Nephron (organoid): ENCODE data around the gene PRKAG2.

ENCODE experiments used
- H3K27ac Mint-ChIP-seq, 3 experiments: 2 replicates each; pipeline ENCODE4 v1.8.0; 2020; ENCODE audit warnings: mixed read lengths in 3 of 3, mild to moderate bottlenecking in 2 of 3, moderate library complexity in 1 of 3
- H3K27me3 Mint-ChIP-seq: 2 replicates; pipeline ENCODE4 v1.8.0; 2021; ENCODE audit warnings: low read depth, mild to moderate bottlenecking, moderate library complexity, mixed read lengths
- H3K36me3 Mint-ChIP-seq: 2 replicates; pipeline ENCODE4 v1.8.0; 2020; ENCODE audit warnings: low read depth, mixed read lengths
- H3K4me1 Mint-ChIP-seq: 2 replicates; pipeline ENCODE4 v1.8.0; 2020; ENCODE audit warnings: mixed read lengths
- H3K4me3 Mint-ChIP-seq, 3 experiments: 2 replicates each; pipeline ENCODE4 v1.8.0; 2020; ENCODE audit warnings: mild to moderate bottlenecking in 3 of 3, mixed read lengths in 3 of 3, moderate library complexity in 2 of 3
- H3K9me3 Mint-ChIP-seq: 2 replicates; pipeline ENCODE4 v1.8.0; 2020; ENCODE audit warnings: mixed read lengths
- TF ChIP-seq, protein P1 (sequence below), 3 experiments: fragments of 200-600 bp; sonication (generic); IDR thresholded peaks; one replicate each; pipeline ENCODE4 v1.5.0; 2021; ENCODE audit warnings: antibody characterized with exemption in 3 of 3; ENCODE audit not compliant: unreplicated experiment in 3 of 3

Gene PRKAG2

DNA sequence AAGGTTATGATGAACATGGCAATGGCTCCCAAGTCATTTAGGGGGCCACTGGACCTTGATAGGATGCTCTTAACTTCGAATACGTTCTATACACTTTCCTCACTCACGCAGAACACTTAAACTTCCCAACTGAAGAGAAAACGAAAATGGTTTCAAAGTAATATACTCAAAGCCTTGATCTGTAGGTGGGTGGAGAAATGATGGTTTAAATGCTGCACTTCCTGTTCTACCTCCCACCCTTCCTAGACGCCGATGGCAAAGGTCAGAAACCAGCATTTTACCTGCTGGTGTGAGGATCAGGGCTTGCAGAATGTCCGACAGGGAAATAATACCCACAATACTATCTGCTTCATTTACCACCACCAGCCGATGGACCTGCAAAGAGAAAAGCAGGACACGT is 316.7 kb downstream of the PRKAG2 start:
- Mint-ChIP-seq H3K9me3 (no peaks in the 10 kb centered on the region), H3K4me1 (peaks cover 2% of the 10 kb centered on the region), H3K27ac (no peak overlapping the region), H3K27me3 (no peaks in the 10 kb centered on the region), H3K4me3 (no peak overlapping the region), H3K36me3 (peaks cover 17% of the 10 kb centered on the region)
- TF ChIP-seq, protein P1, sequence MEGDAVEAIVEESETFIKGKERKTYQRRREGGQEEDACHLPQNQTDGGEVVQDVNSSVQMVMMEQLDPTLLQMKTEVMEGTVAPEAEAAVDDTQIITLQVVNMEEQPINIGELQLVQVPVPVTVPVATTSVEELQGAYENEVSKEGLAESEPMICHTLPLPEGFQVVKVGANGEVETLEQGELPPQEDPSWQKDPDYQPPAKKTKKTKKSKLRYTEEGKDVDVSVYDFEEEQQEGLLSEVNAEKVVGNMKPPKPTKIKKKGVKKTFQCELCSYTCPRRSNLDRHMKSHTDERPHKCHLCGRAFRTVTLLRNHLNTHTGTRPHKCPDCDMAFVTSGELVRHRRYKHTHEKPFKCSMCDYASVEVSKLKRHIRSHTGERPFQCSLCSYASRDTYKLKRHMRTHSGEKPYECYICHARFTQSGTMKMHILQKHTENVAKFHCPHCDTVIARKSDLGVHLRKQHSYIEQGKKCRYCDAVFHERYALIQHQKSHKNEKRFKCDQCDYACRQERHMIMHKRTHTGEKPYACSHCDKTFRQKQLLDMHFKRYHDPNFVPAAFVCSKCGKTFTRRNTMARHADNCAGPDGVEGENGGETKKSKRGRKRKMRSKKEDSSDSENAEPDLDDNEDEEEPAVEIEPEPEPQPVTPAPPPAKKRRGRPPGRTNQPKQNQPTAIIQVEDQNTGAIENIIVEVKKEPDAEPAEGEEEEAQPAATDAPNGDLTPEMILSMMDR (IDR thresholded peaks at IDR 0.05; ENCODE audit: unreplicated experiment in 3 of 3) = no peak

- Mint-ChIP-seq H3K36me3 (peaks cover 17% of the 10 kb centered on the region), H3K4me1 (peaks cover 4% of the 10 kb centered on the region), H3K27me3 (no peaks in the 10 kb centered on the region), H3K27ac (no peak overlapping the region), H3K4me3 (no peak overlapping the region), H3K9me3 (no peaks in the 10 kb centered on the region)
- TF ChIP-seq, protein P1 (IDR thresholded peaks at IDR 0.05; ENCODE audit: unreplicated experiment in 3 of 3) = no peak
Observed at GRCh38 chr7:151559557-151560183, 317.2 kb downstream of the PRKAG2 start.

- H3K27me3 Mint-ChIP-seq = no peaks in the 10 kb centered on the region
- no peak overlapping the region for H3K4me3 Mint-ChIP-seq
- TF ChIP-seq, protein P1 (IDR thresholded peaks at IDR 0.05; ENCODE audit: unreplicated experiment in 3 of 3) = no peak
- no peaks in the 10 kb centered on the region for H3K9me3 Mint-ChIP-seq
- H3K27ac Mint-ChIP-seq = peak overlapping the region in 1 of 3 experiments; percentile 28
- peaks cover 14% of the 10 kb centered on the region for H3K36me3 Mint-ChIP-seq
- peaks cover 4% of the 10 kb centered on the region for H3K4me1 Mint-ChIP-seq
Observed at GRCh38 chr7:151558575-151558974, 318.3 kb downstream of the PRKAG2 start.

- Mint-ChIP-seq H3K4me3 (no peak overlapping the region), H3K9me3 (no peaks in the 10 kb centered on the region), H3K4me1 (peaks cover 4% of the 10 kb centered on the region), H3K36me3 (peaks cover 6% of the 10 kb centered on the region), H3K27me3 (peaks cover 8% of the 10 kb centered on the region), H3K27ac (no peak overlapping the region)
- TF ChIP-seq, protein P1 (IDR thresholded peaks at IDR 0.05; ENCODE audit: unreplicated experiment in 3 of 3) = no peak
Observed at GRCh38 chr7:151556592-151556991, 320.3 kb downstream of the PRKAG2 start.

DNA sequence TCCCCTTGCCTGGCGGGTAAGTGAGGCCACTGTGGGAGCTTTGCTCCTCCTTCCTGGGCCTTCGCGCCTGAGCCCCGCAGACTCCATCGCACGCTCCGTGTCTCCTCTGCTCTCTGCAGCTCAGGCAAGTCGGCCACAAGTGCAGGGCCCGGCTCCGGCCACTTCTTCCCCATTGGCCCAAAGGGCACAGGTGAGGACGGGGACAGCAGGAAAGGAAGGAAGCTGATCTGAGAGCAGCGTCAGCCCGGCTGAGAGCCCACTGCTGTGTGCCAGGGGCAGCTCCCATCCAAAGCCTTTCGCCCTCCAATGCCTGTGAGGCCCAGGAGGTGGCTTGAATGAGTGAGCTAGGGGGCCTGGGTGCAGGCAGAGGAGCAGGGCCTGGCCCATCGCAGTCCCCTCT is 323.6 kb downstream of the PRKAG2 start:
- Mint-ChIP-seq H3K27me3 (peaks cover 8% of the 10 kb centered on the region), H3K4me3 (no peak overlapping the region), H3K36me3 (no peaks in the 10 kb centered on the region), H3K27ac (no peak overlapping the region), H3K4me1 (peaks cover 13% of the 10 kb centered on the region), H3K9me3 (no peaks in the 10 kb centered on the region)
- TF ChIP-seq, protein P1 (IDR thresholded peaks at IDR 0.05; ENCODE audit: unreplicated experiment in 3 of 3) = no peak

- H3K4me3 Mint-ChIP-seq = no peak overlapping the region
- H3K27ac Mint-ChIP-seq = peak overlapping the region in 1 of 3 experiments; percentile 17
- H3K36me3 Mint-ChIP-seq = no peaks in the 10 kb centered on the region
- no peaks in the 10 kb centered on the region for H3K9me3 Mint-ChIP-seq
- H3K4me1 Mint-ChIP-seq = peaks cover 13% of the 10 kb centered on the region
- peaks cover 8% of the 10 kb centered on the region for H3K27me3 Mint-ChIP-seq
- TF ChIP-seq, protein P1 (IDR thresholded peaks at IDR 0.05; ENCODE audit: unreplicated experiment in 3 of 3) = no peak
Observed at GRCh38 chr7:151552352-151553028, 324.4 kb downstream of the PRKAG2 start.
